NT2/D1 (cell line): ENCODE data around the gene TSPAN9.

ENCODE experiments used
- DNase-seq: peaks from one replicate; pipeline ENCODE4 v3.0.0-alpha.2; 2011; ENCODE audit warnings: low read depth, low spot score
- H3K27me3 ChIP-seq: 2 replicates; pipeline ENCODE4 v1.6.0; 2011; ENCODE audit warnings: mild to moderate bottlenecking; ENCODE audit not compliant: insufficient read length, insufficient read depth
- H3K36me3 ChIP-seq: 2 replicates; pipeline ENCODE4 v1.6.1; 2011; ENCODE audit warnings: mild to moderate bottlenecking, low read length, mixed read lengths; ENCODE audit not compliant: insufficient read depth, insufficient read length
- H3K4me1 ChIP-seq: 2 replicates; pipeline ENCODE4 v1.5.1; 2011; ENCODE audit not compliant: insufficient read depth, insufficient read length
- H3K4me3 ChIP-seq: 2 replicates; pipeline ENCODE4 v1.5.1; 2011; ENCODE audit warnings: low read depth; ENCODE audit not compliant: insufficient read length
- H3K9ac ChIP-seq: 2 replicates; pipeline ENCODE4 v1.6.0; 2011; ENCODE audit warnings: low read depth; ENCODE audit not compliant: insufficient read length
- H3K9me3 ChIP-seq: 2 replicates; pipeline ENCODE4 v1.5.1; 2011; ENCODE audit warnings: mild to moderate bottlenecking, low read length; ENCODE audit not compliant: insufficient read depth
- SUZ12 ChIP-seq: IDR thresholded peaks from 2 replicates; pipeline ENCODE4 v1.6.1; 2011; ENCODE audit not compliant: insufficient read length, insufficient read depth; ENCODE audit errors: extremely low read depth
- YY1 ChIP-seq: IDR thresholded peaks from 2 replicates; pipeline ENCODE4 v1.6.1; 2011; ENCODE audit not compliant: insufficient read length, insufficient read depth
- ZNF274 ChIP-seq: IDR thresholded peaks from 2 replicates; pipeline ENCODE4 v1.6.1; 2011; ENCODE audit warnings: mild to moderate bottlenecking, low read depth, low read length

The TSPAN9 gene

GRCh38 chr12:3202734-3203446, 125.7 kb downstream of the TSPAN9 start:
- TF ChIP-seq ZNF274: no peak
- no peak for TF ChIP-seq YY1
- TF ChIP-seq SUZ12: no peak
- Histone ChIP-seq H3K27me3 (peaks cover 44% of the 10 kb centered on the region), H3K4me3 (no peak overlapping the region), H3K9me3 (no peaks in the 10 kb centered on the region), H3K36me3 (peaks cover 30% of the 10 kb centered on the region), H3K9ac (no peak overlapping the region), H3K4me1 (peaks cover 45% of the 10 kb centered on the region)
- DNase-seq: peak; percentile 84

- peaks cover 47% of the 10 kb centered on the region for H3K4me1 ChIP-seq
- peaks cover 40% of the 10 kb centered on the region for H3K27me3 ChIP-seq
- peaks cover 37% of the 10 kb centered on the region for H3K36me3 ChIP-seq
- no peak for TF ChIP-seq SUZ12
- TF ChIP-seq ZNF274: no peak
- TF ChIP-seq YY1: no peak
- H3K9me3 ChIP-seq: no peaks in the 10 kb centered on the region
- H3K4me3 ChIP-seq: no peak overlapping the region
- no peak overlapping the region for H3K9ac ChIP-seq
- DNase-seq: no peak
These were observed 126.5 kb downstream of the TSPAN9 start for GRCh38 chr12:3203713-3204112.

- Histone ChIP-seq H3K9ac (no peak overlapping the region), H3K36me3 (peaks cover 37% of the 10 kb centered on the region), H3K27me3 (peaks cover 36% of the 10 kb centered on the region), H3K4me3 (no peak overlapping the region), H3K4me1 (peaks cover 44% of the 10 kb centered on the region), H3K9me3 (no peaks in the 10 kb centered on the region)
- no peak for DNase-seq
- TF ChIP-seq SUZ12 (no peak), ZNF274 (no peak), YY1 (no peak)
These were observed 127.0 kb downstream of the TSPAN9 start for GRCh38 chr12:3204143-3204542.

GRCh38 chr12:3204730-3205531, 127.8 kb downstream of the TSPAN9 start:
- Histone ChIP-seq H3K27me3 (peaks cover 28% of the 10 kb centered on the region), H3K36me3 (peaks cover 37% of the 10 kb centered on the region), H3K9me3 (no peaks in the 10 kb centered on the region), H3K4me1 (peaks cover 38% of the 10 kb centered on the region), H3K4me3 (no peak overlapping the region), H3K9ac (no peak overlapping the region)
- DNase-seq: no peak
- TF ChIP-seq ZNF274 (no peak), SUZ12 (no peak), YY1 (no peak)

- H3K27me3 ChIP-seq: peaks cover 20% of the 10 kb centered on the region
- DNase-seq: no peak
- no peaks in the 10 kb centered on the region for H3K9me3 ChIP-seq
- TF ChIP-seq ZNF274: no peak
- no peak for TF ChIP-seq YY1
- TF ChIP-seq SUZ12: no peak
- H3K9ac ChIP-seq: no peak overlapping the region
- H3K4me1 ChIP-seq: peaks cover 38% of the 10 kb centered on the region
- no peak overlapping the region for H3K4me3 ChIP-seq
- peaks cover 37% of the 10 kb centered on the region for H3K36me3 ChIP-seq
These were observed 128.8 kb downstream of the TSPAN9 start for GRCh38 chr12:3205742-3206519.

GRCh38 chr12:3206536-3207072, 129.4 kb downstream of the TSPAN9 start:
- no peak for DNase-seq
- Histone ChIP-seq H3K27me3 (peaks cover 13% of the 10 kb centered on the region), H3K9me3 (no peaks in the 10 kb centered on the region), H3K4me3 (no peak overlapping the region), H3K36me3 (peaks cover 37% of the 10 kb centered on the region), H3K4me1 (peaks cover 38% of the 10 kb centered on the region), H3K9ac (no peak overlapping the region)
- TF ChIP-seq SUZ12 (no peak), YY1 (no peak), ZNF274 (no peak)

GRCh38 chr12:3207175-3207574, 130.0 kb downstream of the TSPAN9 start:
- Histone ChIP-seq H3K9ac (no peak overlapping the region), H3K9me3 (no peaks in the 10 kb centered on the region), H3K27me3 (peaks cover 7% of the 10 kb centered on the region), H3K36me3 (peaks cover 37% of the 10 kb centered on the region), H3K4me3 (no peak overlapping the region), H3K4me1 (peaks cover 33% of the 10 kb centered on the region)
- TF ChIP-seq ZNF274 (no peak), SUZ12 (no peak), YY1 (no peak)
- DNase-seq: no peak
